GM21423 (cell line): ENCODE data around the gene KLF14.
"Not testable (repeated sequence)": the region's sequence is repeated elsewhere in the genome, so short reads cannot be mapped to it uniquely, and the experiment has no call there.

Source experiments
- ATAC-seq: cut with Tn5 transposase; IDR thresholded peaks from one replicate; pipeline ENCODE4 v1.9.1; 2021; ENCODE audit warnings: mild to moderate bottlenecking, moderate library complexity; ENCODE audit not compliant: unreplicated experiment

Gene KLF14

GRCh38 chr7:130719541-130719940, 14.5 kb downstream of the KLF14 start:
- ATAC-seq: no peak

- no peak for ATAC-seq
Measured at GRCh38 chr7:130712416-130712815, 21.6 kb downstream of the KLF14 start.

GRCh38 chr7:130708766-130709165, 25.2 kb downstream of the KLF14 start:
- ATAC-seq: no peak

- ATAC-seq: no peak
Measured at GRCh38 chr7:130708001-130708400, 26.0 kb downstream of the KLF14 start.

- no peak for ATAC-seq
Measured at GRCh38 chr7:130703851-130704250, 30.2 kb downstream of the KLF14 start.

- no peak for ATAC-seq
Measured at GRCh38 chr7:130701650-130702049, 32.4 kb downstream of the KLF14 start.

- no peak for ATAC-seq
Measured at GRCh38 chr7:130700760-130701159, 33.2 kb downstream of the KLF14 start.

GRCh38 chr7:130699686-130700085, 34.3 kb downstream of the KLF14 start:
- ATAC-seq: no peak

- no peak for ATAC-seq
Measured at GRCh38 chr7:130697820-130698219, 36.2 kb downstream of the KLF14 start.

GRCh38 chr7:130695840-130696239, 38.2 kb downstream of the KLF14 start:
- no peak for ATAC-seq

- not testable (repeated sequence) for ATAC-seq
Measured at GRCh38 chr7:130692396-130692795, 41.6 kb downstream of the KLF14 start.

GRCh38 chr7:130689683-130690082, 44.3 kb downstream of the KLF14 start:
- no peak for ATAC-seq

- ATAC-seq: no peak
Measured at GRCh38 chr7:130683026-130683425, 51.0 kb downstream of the KLF14 start.
